DLD1 (cell line): ENCODE measurements around the gene HEXA.
"Not testable (repeated sequence)": the region's sequence is repeated elsewhere in the genome, so short reads cannot be mapped to it uniquely, and the experiment has no call there.

Experiments
- in situ Hi-C: cut with HindIII; loops from 2 replicates; pipeline ENCODE4 v1.10.0; 2017; ENCODE audit warnings: low sequenced_read_pairs

The HEXA gene

GRCh38 chr15:72375846-72376581 is at the start of gene HEXA:
Gene HEXA (minus strand): TSS chr15:72376014. CDS start chr15:72375972, 42 bp downstream.
- in situ Hi-C loops, result no loop called here

- in situ Hi-C loops, result no loop called here
These were observed 47.4 kb upstream of the HEXA start for GRCh38 chr15:72423256-72423655.

GRCh38 chr15:72421484-72421883 is 45.7 kb upstream of the HEXA start:
- in situ Hi-C loops, result no loop called here

- in situ Hi-C loops, result no loop called here
These were observed 44.8 kb upstream of the HEXA start for GRCh38 chr15:72420576-72420975.

- in situ Hi-C loops, result not testable (repeated sequence)
These were observed 44.0 kb upstream of the HEXA start for GRCh38 chr15:72419768-72420167.

GRCh38 chr15:72415304-72415703 is 39.5 kb upstream of the HEXA start:
- in situ Hi-C loops, result no loop called here

GRCh38 chr15:72413337-72413736 is 37.5 kb upstream of the HEXA start:
- in situ Hi-C loops, result not testable (repeated sequence)

GRCh38 chr15:72411544-72411943 is 35.7 kb upstream of the HEXA start:
- in situ Hi-C loops, result no loop called here

- in situ Hi-C loops, result no loop called here
These were observed 35.3 kb upstream of the HEXA start for GRCh38 chr15:72411111-72411510.

GRCh38 chr15:72406936-72407335 is 31.1 kb upstream of the HEXA start:
- in situ Hi-C loops, result no loop called here

- in situ Hi-C loops, result no loop called here
These were observed 29.0 kb upstream of the HEXA start for GRCh38 chr15:72404841-72405240.

GRCh38 chr15:72404356-72404755 is 28.5 kb upstream of the HEXA start:
- in situ Hi-C loops, result no loop called here

- in situ Hi-C loops, result no loop called here
These were observed 26.9 kb upstream of the HEXA start for GRCh38 chr15:72402726-72403125.

- in situ Hi-C loops, result no loop called here
These were observed 22.8 kb upstream of the HEXA start for GRCh38 chr15:72398648-72399047.

- in situ Hi-C loops, result no loop called here
These were observed 22.2 kb upstream of the HEXA start, which contains the start of gene TMEM202 for GRCh38 chr15:72397796-72398588. Gene TMEM202 (plus strand): TSS chr15:72398305. CDS start chr15:72398327, 22 bp downstream.

- in situ Hi-C loops, result not testable (repeated sequence)
These were observed 20.5 kb upstream of the HEXA start for GRCh38 chr15:72396331-72396730.

- in situ Hi-C loops, result no loop called here
These were observed 13.4 kb upstream of the HEXA start for GRCh38 chr15:72389231-72389630.

- in situ Hi-C loops, result no loop called here
These were observed 11.9 kb upstream of the HEXA start for GRCh38 chr15:72387741-72388140.

GRCh38 chr15:72382146-72382545 is 6.3 kb upstream of the HEXA start:
- in situ Hi-C loops, result no loop called here

GRCh38 chr15:72380743-72381142 is 4.9 kb upstream of the HEXA start:
- in situ Hi-C loops, result no loop called here

- in situ Hi-C loops, result no loop called here
These were observed 4.1 kb upstream of the HEXA start for GRCh38 chr15:72379856-72380430.

- in situ Hi-C loops, result not testable (repeated sequence)
These were observed 3.3 kb upstream of the HEXA start for GRCh38 chr15:72379106-72379505.
